Measurements from ENCODE around the gene TXLNA. TPM values are rescaled to one million over a fixed set of nuclear protein-coding genes. Genes with fewer than 3 reads are reported as not detected.

The TXLNA gene
- total RNA-seq, 4 donors from 2014 or later = 34.5 to 54.0 (median 40.7) TPM

DNA sequence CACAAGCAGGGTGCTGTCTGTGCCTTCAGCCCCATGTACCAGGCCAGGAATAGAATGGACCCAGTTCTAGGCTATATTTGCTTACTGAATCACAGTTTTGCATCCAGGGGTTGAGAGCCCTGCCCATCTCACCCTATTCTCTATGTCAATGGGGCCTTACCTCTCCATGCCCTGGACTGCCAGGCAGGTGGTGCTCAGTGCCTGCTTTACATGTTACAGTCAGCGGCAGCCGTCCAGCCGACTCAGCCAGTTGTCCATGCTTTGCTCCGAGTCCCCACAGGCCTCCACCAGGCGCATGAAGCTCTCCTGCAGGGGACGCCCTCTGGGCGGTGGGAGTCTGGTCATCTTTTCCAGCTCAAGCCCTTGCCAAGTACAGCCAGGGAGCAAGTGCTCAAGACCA is 55.3 kb downstream of the TXLNA start:
- Histone ChIP-seq H3K9me3 (no peaks in the 10 kb centered on the region), H3K27me3 (no peaks in the 10 kb centered on the region), H3K4me1 (peaks cover 1 to 18% (median 9%) of the 10 kb centered on the region in 3 donors), H3K27ac (no peak overlapping the region), H3K4me3 (no peak overlapping the region), H3K36me3 (peaks cover 16 to 48% (median 21%) of the 10 kb centered on the region in 3 donors)
- TF ChIP-seq POLR2A (IDR thresholded peaks at IDR 0.05) = no peak
- TF ChIP-seq, protein P1, sequence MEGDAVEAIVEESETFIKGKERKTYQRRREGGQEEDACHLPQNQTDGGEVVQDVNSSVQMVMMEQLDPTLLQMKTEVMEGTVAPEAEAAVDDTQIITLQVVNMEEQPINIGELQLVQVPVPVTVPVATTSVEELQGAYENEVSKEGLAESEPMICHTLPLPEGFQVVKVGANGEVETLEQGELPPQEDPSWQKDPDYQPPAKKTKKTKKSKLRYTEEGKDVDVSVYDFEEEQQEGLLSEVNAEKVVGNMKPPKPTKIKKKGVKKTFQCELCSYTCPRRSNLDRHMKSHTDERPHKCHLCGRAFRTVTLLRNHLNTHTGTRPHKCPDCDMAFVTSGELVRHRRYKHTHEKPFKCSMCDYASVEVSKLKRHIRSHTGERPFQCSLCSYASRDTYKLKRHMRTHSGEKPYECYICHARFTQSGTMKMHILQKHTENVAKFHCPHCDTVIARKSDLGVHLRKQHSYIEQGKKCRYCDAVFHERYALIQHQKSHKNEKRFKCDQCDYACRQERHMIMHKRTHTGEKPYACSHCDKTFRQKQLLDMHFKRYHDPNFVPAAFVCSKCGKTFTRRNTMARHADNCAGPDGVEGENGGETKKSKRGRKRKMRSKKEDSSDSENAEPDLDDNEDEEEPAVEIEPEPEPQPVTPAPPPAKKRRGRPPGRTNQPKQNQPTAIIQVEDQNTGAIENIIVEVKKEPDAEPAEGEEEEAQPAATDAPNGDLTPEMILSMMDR (IDR thresholded peaks at IDR 0.05) = no peak
- no peak for DNase-seq
- WGBS, 2 donors = 80% methylated on average over 4 of the region's 7 CpGs; no CpG with 5 or more reads in 1 of the 2 donors
- intact Hi-C loops (cut with DNase I) = no loop called here

DNA sequence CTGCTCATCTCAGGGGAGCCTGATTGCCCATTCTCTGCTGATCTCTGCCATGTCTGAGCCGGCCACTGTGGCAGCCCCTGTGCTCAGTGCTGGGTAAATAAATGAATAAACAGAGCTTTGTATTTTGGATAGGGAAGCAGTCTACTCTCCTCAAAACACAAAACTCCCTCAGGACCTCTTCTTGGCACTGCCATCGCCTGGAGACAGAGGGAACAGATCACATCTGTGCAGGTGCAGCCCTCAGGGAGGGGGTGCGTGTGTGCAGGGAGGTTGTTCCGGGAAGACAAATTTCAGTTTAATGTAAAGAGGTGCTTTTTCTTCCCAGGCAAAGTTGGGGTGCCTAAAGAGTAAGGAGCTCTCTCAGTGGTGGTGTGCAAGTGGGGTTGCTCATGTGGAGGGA is 59.9 kb downstream of the TXLNA start:
- Histone ChIP-seq H3K9me3 (no peaks in the 10 kb centered on the region), H3K4me3 (peak overlapping the region in 2 of 4 donors; percentile 71 to 77), H3K4me1 (peaks cover 5 to 52% (median 19%) of the 10 kb centered on the region in 3 donors), H3K27me3 (no peaks in the 10 kb centered on the region), H3K27ac (peak overlapping the region in 3 of 4 donors; percentile 82 to 91 (median 86)), H3K36me3 (peaks cover 0 to 8% (median 0%) of the 10 kb centered on the region in 3 donors)
- TF ChIP-seq POLR2A (IDR thresholded peaks at IDR 0.05) = no peak
- TF ChIP-seq, protein P1 (IDR thresholded peaks at IDR 0.05) = no peak
- intact Hi-C loops (cut with DNase I) = no loop called here
- no peak for DNase-seq
- 20 to 24% methylated on average over 1 to 4 of the region's 4 CpGs for WGBS, 2 donors

DNA sequence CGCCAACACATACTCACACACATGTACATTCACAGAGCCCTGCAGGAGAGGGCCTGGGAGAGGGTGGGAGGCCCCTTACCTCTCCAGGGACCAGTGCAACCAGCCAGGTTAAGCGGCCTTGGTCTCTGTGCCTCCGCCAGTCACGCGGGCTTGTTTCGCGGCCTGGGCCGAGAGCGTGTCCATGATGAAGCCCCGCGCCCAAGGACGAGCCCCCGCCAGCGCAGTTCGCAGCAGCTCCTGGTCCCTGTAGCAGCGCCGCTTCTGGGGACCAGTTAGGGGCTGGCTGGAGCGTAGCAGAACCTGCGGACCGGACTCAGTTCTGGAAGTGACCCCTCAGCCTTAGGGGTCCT is 60.3 kb downstream of the TXLNA start:
- Histone ChIP-seq H3K4me3 (peak overlapping the region; percentile 48 to 77 (median 68)), H3K27ac (peak overlapping the region; percentile 58 to 91 (median 84)), H3K9me3 (no peaks in the 10 kb centered on the region), H3K27me3 (no peaks in the 10 kb centered on the region), H3K36me3 (peaks cover 0 to 4% (median 0%) of the 10 kb centered on the region in 3 donors), H3K4me1 (peaks cover 5 to 52% (median 19%) of the 10 kb centered on the region in 3 donors)
- DNase-seq = no peak
- no CpG with 5 or more reads among the region's 20 CpGs for WGBS, 2 donors
- intact Hi-C loops (cut with DNase I) = no loop called here
- TF ChIP-seq, protein P1 (IDR thresholded peaks at IDR 0.05) = no peak
- no peak for TF ChIP-seq POLR2A (IDR thresholded peaks at IDR 0.05)

DNA sequence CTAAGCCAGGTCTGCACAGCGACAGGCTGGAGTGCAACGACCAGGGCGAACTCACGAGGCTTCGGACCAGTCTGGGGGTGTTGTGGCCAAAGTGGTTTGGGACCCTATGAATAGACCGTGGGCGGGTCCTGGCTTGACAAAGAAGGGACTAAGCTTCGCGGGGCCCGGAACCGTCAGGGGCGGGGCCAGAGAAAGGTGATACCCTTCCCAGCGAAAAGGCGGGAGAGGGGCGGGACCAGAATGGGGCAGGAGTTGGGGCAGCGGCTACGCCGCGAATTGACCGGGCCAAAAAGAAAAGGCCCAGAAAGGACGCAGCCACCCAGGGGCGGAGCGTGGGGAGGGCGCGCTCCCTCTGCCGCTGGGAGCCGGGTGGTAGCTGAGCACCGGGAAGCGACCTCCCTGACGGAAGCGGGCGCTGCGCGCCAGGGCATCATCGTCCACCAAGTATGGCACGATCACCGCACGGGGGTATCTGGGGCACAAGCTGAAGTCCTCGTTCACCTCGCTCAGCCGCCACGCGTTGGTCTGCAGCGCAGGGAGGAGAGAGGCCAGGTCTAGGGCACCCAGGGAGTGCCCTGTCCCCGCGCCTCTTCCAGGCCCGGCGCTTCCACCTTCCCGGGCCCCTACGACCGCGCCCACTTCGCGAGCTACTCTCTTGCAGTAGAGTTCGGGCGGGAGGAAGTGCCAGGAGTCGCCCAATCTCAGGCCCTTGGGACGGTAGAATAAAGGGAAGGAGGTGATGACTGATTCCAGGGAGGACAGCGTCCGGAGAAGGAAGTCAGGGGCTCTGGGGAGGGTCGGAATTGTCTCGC is 60.9 kb downstream of the TXLNA start:
- 3% methylated on average over 11 to 44 of the region's 62 CpGs for WGBS, 2 donors
- DNase-seq = no peak
- peak in 1 of 4 donors; percentile 63 for TF ChIP-seq POLR2A (IDR thresholded peaks at IDR 0.05)
- TF ChIP-seq, protein P1 (IDR thresholded peaks at IDR 0.05) = peak in 4 of 6 experiments; percentile 16 to 25 (median 19)
- Histone ChIP-seq H3K4me3 (peak overlapping the region; percentile 48 to 77 (median 68)), H3K27me3 (no peaks in the 10 kb centered on the region), H3K4me1 (peaks cover 5 to 52% (median 18%) of the 10 kb centered on the region in 3 donors), H3K27ac (peak overlapping the region; percentile 58 to 91 (median 84)), H3K36me3 (no peaks in the 10 kb centered on the region), H3K9me3 (no peaks in the 10 kb centered on the region)
- intact Hi-C loops (cut with DNase I) = no loop called here

All from esophagus squamous epithelium (tissue), 5 donors.